Ishikawa (cell line): ENCODE measurements around the gene SLC25A26.

Source experiments
- CEBPB ChIP-seq: IDR thresholded peaks from 2 replicates; pipeline ENCODE4 v1.6.1; 2012
- EGR1 ChIP-seq: IDR thresholded peaks from 2 replicates; pipeline ENCODE4 v1.6.1; 2012
- EP300 ChIP-seq: IDR thresholded peaks from 2 replicates; pipeline ENCODE4 v1.6.1; 2012; ENCODE audit warnings: borderline replicate concordance
- FOXM1 ChIP-seq: IDR thresholded peaks from 2 replicates; pipeline ENCODE4 v1.6.1; 2012; ENCODE audit warnings: low read depth, borderline replicate concordance
- NFIC ChIP-seq: IDR thresholded peaks from 2 replicates; pipeline ENCODE4 v1.6.1; 2012
- RAD21 ChIP-seq: IDR thresholded peaks from 2 replicates; pipeline ENCODE4 v1.6.1; 2012; ENCODE audit warnings: low read depth
- TAF1 ChIP-seq: IDR thresholded peaks from 2 replicates; pipeline ENCODE4 v1.6.1; 2012; ENCODE audit warnings: low read depth, mild to moderate bottlenecking
- ZBTB7A ChIP-seq: IDR thresholded peaks from 2 replicates; pipeline ENCODE4 v1.6.1; 2012; ENCODE audit warnings: low read depth
- TF ChIP-seq, protein P1 (sequence below): IDR thresholded peaks from 2 replicates; pipeline ENCODE4 v1.6.1; 2012

DNA sequence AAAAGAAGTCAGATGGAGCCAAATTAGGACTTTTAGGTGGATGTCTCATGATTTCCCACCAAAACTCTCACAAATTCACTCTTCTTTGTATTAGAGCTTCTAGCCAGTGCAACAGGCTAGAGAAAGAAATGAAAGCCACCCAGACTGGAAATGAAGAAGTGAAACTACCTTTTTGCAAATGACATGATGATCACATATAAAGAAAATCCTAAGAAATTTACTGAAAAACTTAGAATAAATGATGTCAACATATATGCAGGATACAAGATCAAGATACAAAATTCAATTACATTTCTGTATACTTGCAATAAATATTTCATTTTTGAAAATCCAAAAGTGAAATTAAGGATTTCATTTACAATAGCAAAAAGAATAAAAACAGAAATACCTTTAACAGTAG lies 169.2 kb downstream of the SLC25A26 start:
- TF ChIP-seq NFIC (no peak), FOXM1 (no peak), RAD21 (no peak), EGR1 (no peak), ZBTB7A (no peak), EP300 (no peak), TAF1 (no peak), CEBPB (no peak)
- TF ChIP-seq, protein P1, sequence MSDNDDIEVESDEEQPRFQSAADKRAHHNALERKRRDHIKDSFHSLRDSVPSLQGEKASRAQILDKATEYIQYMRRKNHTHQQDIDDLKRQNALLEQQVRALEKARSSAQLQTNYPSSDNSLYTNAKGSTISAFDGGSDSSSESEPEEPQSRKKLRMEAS: no peak
